Keratinocyte (primary cell): Measurements from ENCODE around the gene DACT3. TPM values are rescaled to one million over a fixed set of nuclear protein-coding genes. Genes with fewer than 3 reads are reported as not detected.

Source experiments
- DNase-seq: peaks from one replicate; pipeline ENCODE4 v3.0.0-alpha.2; 2011; ENCODE audit warnings: low read depth, missing footprints, low spot score
- FAIRE-seq: peaks from 2 replicates; lab custom pipeline; 2011; peaks lifted over from hg19 to GRCh38; lab: Jason Lieb, UNC
- H2AFZ ChIP-seq: 2 replicates; pipeline ENCODE4 v1.6.0; 2012; ENCODE audit warnings: low read length, control low read depth, inconsistent platforms; ENCODE audit not compliant: control insufficient read depth
- H3K27ac ChIP-seq: 2 replicates; pipeline ENCODE4 v1.5.1; 2011; ENCODE audit warnings: low read length; ENCODE audit not compliant: control insufficient read depth, insufficient read depth
- H3K27me3 ChIP-seq: 3 replicates; pipeline ENCODE4 v1.6.0; 2011; ENCODE audit warnings: low read length; ENCODE audit not compliant: control insufficient read depth, insufficient read depth; ENCODE audit errors: extremely low read depth
- H3K36me3 ChIP-seq, 2 experiments: 2 replicates in 1 of 2; 3 replicates in 1 of 2; pipeline ENCODE4 v1.5.1; 2011; ENCODE audit warnings: low read length in 2 of 2, mild to moderate bottlenecking in 1 of 2; ENCODE audit not compliant: control insufficient read depth in 2 of 2, insufficient read depth in 2 of 2; ENCODE audit errors: extremely low read depth in 1 of 2
- H3K4me1 ChIP-seq: 3 replicates; pipeline ENCODE4 v1.5.1; 2011; ENCODE audit warnings: low read length; ENCODE audit not compliant: control insufficient read depth, insufficient read depth; ENCODE audit errors: extremely low read depth
- H3K4me2 ChIP-seq: 3 replicates; pipeline ENCODE4 v1.6.0; 2011; ENCODE audit warnings: low read depth, low read length; ENCODE audit not compliant: control insufficient read depth, insufficient read depth; ENCODE audit errors: extremely low read depth
- H3K4me3 ChIP-seq, 3 experiments: fragments of 200-600 bp in 1 of 3; sonication (generic) in 1 of 3; 2 replicates in 2 of 3; 3 replicates in 1 of 3; pipeline ENCODE4 v1.5.1; 2011 to 2016; ENCODE audit warnings: low read length in 3 of 3, mild to moderate bottlenecking in 3 of 3, control low read depth in 2 of 3, inconsistent platforms in 1 of 3, low read depth in 1 of 3, mixed read lengths in 1 of 3, mixed run types in 1 of 3, moderate library complexity in 1 of 3; ENCODE audit not compliant: control insufficient read depth in 2 of 3, insufficient read depth in 2 of 3; ENCODE audit errors: extremely low read depth in 1 of 3
- H3K79me2 ChIP-seq: 2 replicates; pipeline ENCODE4 v1.6.0; 2012; ENCODE audit warnings: low read length; ENCODE audit not compliant: control insufficient read depth, insufficient read depth
- H3K9ac ChIP-seq: 3 replicates; pipeline ENCODE4 v1.6.0; 2011; ENCODE audit warnings: low read length; ENCODE audit not compliant: control insufficient read depth, insufficient read depth; ENCODE audit errors: extremely low read depth
- H3K9me1 ChIP-seq: 3 replicates; pipeline ENCODE4 v1.6.0; 2011; ENCODE audit warnings: low read length; ENCODE audit not compliant: control insufficient read depth, insufficient read depth; ENCODE audit errors: extremely low read depth
- H3K9me3 ChIP-seq: 2 replicates; pipeline ENCODE4 v1.5.1; 2012; ENCODE audit warnings: low read depth, low read length; ENCODE audit not compliant: control insufficient read depth
- H4K20me1 ChIP-seq: 3 replicates; pipeline ENCODE4 v1.6.0; 2011; ENCODE audit warnings: low read length; ENCODE audit not compliant: control insufficient read depth, insufficient read depth; ENCODE audit errors: extremely low read depth
- CTCF ChIP-seq, 3 experiments: IDR thresholded peaks in 1 of 3; conservative IDR thresholded peaks in 1 of 3; optimal IDR thresholded peaks in 1 of 3; 2 replicates in 2 of 3; 3 replicates in 1 of 3; pipeline versions ENCODE3 to v1.5.1; 2011; ENCODE audit warnings: low read length in 3 of 3, mild to moderate bottlenecking in 3 of 3, moderate library complexity in 2 of 3, control low read depth in 1 of 3, inconsistent platforms in 1 of 3; ENCODE audit not compliant: insufficient read depth in 2 of 3; ENCODE audit errors: extremely low read depth in 1 of 3
- EZH2 ChIP-seq: IDR thresholded peaks from one replicate; pipeline ENCODE4 v1.6.1; 2012; ENCODE audit warnings: inconsistent platforms, mild to moderate bottlenecking, low read length, moderate library complexity
- dilution Hi-C: fragments of 300-500 bp; cut with MboI; formaldehyde crosslinking; loops from one replicate; pipeline ENCODE4 v1.7.0; 2020; ENCODE audit warnings: low sequenced_read_pairs; ENCODE audit not compliant: extremely low pct_ligation_motif_present
- polyA plus RNA-seq, 5 experiments: library from polyadenylated mRNA; depleted of rRNA in 3 of 5; stranded (reverse) in 3 of 5; stranded (forward) in 1 of 5; unstranded in 1 of 5; fragments of >200 nt; gene quantifications; 1 replicate in 1 of 5; 2 replicates in 3 of 5; 3 replicates in 1 of 5; pipeline versions ENCODE4 v1.2.1 to v1.2.3, GENCODE V29; 2011 to 2012; ENCODE audit warnings: missing spikeins in 2 of 5, low read depth in 1 of 5, low replicate concordance in 1 of 5

The DACT3 gene
- polyA plus RNA-seq, 1 donor (not counting 4 experiments of a cell fraction or from before 2014, with no cell fraction given) = 0.04 TPM

- no peak overlapping the region for H3K9ac ChIP-seq
- H4K20me1 ChIP-seq = peaks cover 8% of the 10 kb centered on the region
- no peak overlapping the region for H2AFZ ChIP-seq
- H3K4me1 ChIP-seq = no peaks in the 10 kb centered on the region
- H3K79me2 ChIP-seq = no peaks in the 10 kb centered on the region
- no peak overlapping the region for H3K4me2 ChIP-seq
- H3K9me1 ChIP-seq = no peaks in the 10 kb centered on the region
- H3K27me3 ChIP-seq = no peaks in the 10 kb centered on the region
- dilution Hi-C loops = no loop called here
- no peaks in the 10 kb centered on the region for H3K9me3 ChIP-seq
- DNase-seq (no peak), FAIRE-seq (no peak)
- H3K36me3 ChIP-seq = peaks cover 50 to 60% of the 10 kb centered on the region in 2 experiments
- no peak overlapping the region for H3K4me3 ChIP-seq
- no peak overlapping the region for H3K27ac ChIP-seq
- no peak for TF ChIP-seq CTCF (optimal IDR thresholded peaks at IDR 0.05 in 1 of 3, IDR thresholded peaks at IDR 0.05 in 1 of 3, conservative IDR thresholded peaks at IDR 0.05 in 1 of 3; ENCODE audit: extremely low read depth in 1 of 3, insufficient read depth in 2 of 3, low read length in 3 of 3)
- no peak for TF ChIP-seq EZH2
Measured at GRCh38 chr19:46689358-46689757, 28.4 kb upstream of the DACT3 start.

GRCh38 chr19:46687438-46688145, 26.6 kb upstream of the DACT3 start:
- Histone ChIP-seq H3K4me2 (no peak overlapping the region), H3K27ac (no peak overlapping the region), H3K36me3 (peaks cover 46 to 47% of the 10 kb centered on the region in 2 experiments), H2AFZ (no peak overlapping the region), H3K9me1 (no peaks in the 10 kb centered on the region), H3K27me3 (no peaks in the 10 kb centered on the region), H4K20me1 (peaks cover 6% of the 10 kb centered on the region), H3K79me2 (no peaks in the 10 kb centered on the region), H3K9ac (no peak overlapping the region), H3K4me1 (no peaks in the 10 kb centered on the region), H3K9me3 (no peaks in the 10 kb centered on the region), H3K4me3 (no peak overlapping the region)
- dilution Hi-C loops = no loop called here
- FAIRE-seq (no peak), DNase-seq (no peak)
- TF ChIP-seq CTCF (optimal IDR thresholded peaks at IDR 0.05 in 1 of 3, IDR thresholded peaks at IDR 0.05 in 1 of 3, conservative IDR thresholded peaks at IDR 0.05 in 1 of 3; ENCODE audit: extremely low read depth in 1 of 3, insufficient read depth in 2 of 3, low read length in 3 of 3) = no peak
- TF ChIP-seq EZH2 = no peak
